ENCODE results near the gene PHLPP1.
A peak's percentile ranks its signal among the peaks of the same experiment; 100 is the strongest.

The PHLPP1 gene

DNA sequence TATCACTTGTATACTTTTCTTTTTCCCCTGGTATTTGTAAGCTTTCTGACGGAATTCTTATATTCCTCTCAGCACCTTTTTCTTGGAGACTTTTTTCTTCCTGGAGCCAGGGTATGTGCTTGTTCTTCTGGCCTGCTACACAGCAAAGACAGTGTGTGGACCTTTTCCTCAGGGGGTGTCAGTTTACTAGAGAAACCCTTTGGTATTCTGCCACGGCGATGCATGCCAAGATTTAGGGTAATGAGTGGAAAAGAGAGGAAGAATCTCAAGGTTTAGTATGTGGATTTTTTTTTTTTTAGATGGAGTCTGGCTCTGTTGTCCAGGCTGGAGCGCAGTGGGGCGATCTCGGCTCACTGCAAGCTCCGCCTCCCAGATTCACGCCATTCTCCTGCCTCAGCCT is 152.2 kb downstream of the PHLPP1 start:
- Histone ChIP-seq H3K4me3 (no peak overlapping the region), H3K27me3 (no peaks in the 10 kb centered on the region), H3K36me3 (no peaks in the 10 kb centered on the region), H3K4me1 (peaks cover 0 to 35% (median 6%) of the 10 kb centered on the region in 4 donors), H3K9me3 (no peaks in the 10 kb centered on the region), H3K27ac (no peak overlapping the region)
- TF ChIP-seq, protein P1, sequence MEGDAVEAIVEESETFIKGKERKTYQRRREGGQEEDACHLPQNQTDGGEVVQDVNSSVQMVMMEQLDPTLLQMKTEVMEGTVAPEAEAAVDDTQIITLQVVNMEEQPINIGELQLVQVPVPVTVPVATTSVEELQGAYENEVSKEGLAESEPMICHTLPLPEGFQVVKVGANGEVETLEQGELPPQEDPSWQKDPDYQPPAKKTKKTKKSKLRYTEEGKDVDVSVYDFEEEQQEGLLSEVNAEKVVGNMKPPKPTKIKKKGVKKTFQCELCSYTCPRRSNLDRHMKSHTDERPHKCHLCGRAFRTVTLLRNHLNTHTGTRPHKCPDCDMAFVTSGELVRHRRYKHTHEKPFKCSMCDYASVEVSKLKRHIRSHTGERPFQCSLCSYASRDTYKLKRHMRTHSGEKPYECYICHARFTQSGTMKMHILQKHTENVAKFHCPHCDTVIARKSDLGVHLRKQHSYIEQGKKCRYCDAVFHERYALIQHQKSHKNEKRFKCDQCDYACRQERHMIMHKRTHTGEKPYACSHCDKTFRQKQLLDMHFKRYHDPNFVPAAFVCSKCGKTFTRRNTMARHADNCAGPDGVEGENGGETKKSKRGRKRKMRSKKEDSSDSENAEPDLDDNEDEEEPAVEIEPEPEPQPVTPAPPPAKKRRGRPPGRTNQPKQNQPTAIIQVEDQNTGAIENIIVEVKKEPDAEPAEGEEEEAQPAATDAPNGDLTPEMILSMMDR (IDR thresholded peaks at IDR 0.05): no peak
- intact Hi-C loops (cut with DNase I; ENCODE audit: low total_unique reads): no loop called here
- DNase-seq: no peak

GRCh38 chr18:62868645-62869044 is 153.3 kb downstream of the PHLPP1 start:
- intact Hi-C loops (cut with DNase I; ENCODE audit: low total_unique reads): no loop called here

GRCh38 chr18:62870643-62871042 is 155.3 kb downstream of the PHLPP1 start:
- no peaks in the 10 kb centered on the region for H3K27me3 ChIP-seq
- no peaks in the 10 kb centered on the region for H3K36me3 ChIP-seq
- no peaks in the 10 kb centered on the region for H3K9me3 ChIP-seq
- no peak overlapping the region for H3K4me3 ChIP-seq
- TF ChIP-seq, protein P1 (IDR thresholded peaks at IDR 0.05): no peak
- peaks cover 0 to 29% (median 6%) of the 10 kb centered on the region in 4 donors for H3K4me1 ChIP-seq
- DNase-seq: no peak
- peak overlapping the region in 1 of 2 donors; percentile 59 for H3K27ac ChIP-seq
- intact Hi-C loops (cut with DNase I; ENCODE audit: low total_unique reads): no loop called here

More at GRCh38 chr18:62868645-62869044, 153.3 kb downstream of the PHLPP1 start:
- H3K9me3 ChIP-seq: no peaks in the 10 kb centered on the region
- H3K4me3 ChIP-seq: no peak overlapping the region
- H3K4me1 ChIP-seq: peaks cover 0 to 29% (median 6%) of the 10 kb centered on the region in 4 donors
- peak overlapping the region; percentile 31 to 59 for H3K27ac ChIP-seq
- no peak for DNase-seq
- H3K27me3 ChIP-seq: no peaks in the 10 kb centered on the region
- TF ChIP-seq, protein P1 (IDR thresholded peaks at IDR 0.05): no peak
- H3K36me3 ChIP-seq: no peaks in the 10 kb centered on the region

DNA sequence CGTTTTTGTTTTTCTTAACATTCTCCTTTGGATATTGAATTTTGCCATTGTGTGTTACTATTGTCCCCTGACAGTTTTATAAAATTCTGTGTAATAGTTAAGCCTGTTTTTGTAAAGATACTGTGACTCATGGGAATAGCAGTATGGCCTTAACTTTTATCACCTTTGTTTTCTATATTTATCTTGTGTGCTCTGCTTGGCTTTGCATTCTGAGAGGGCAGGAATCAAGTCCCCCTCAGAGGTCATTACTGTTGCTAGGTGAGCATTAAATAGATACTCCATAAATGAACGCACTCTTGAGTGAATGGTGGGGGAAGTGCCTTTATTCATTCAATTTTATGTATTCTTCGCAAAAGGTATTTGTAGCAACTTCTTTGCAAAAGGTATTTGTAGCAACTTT is 160.0 kb downstream of the PHLPP1 start:
- no peak for DNase-seq
- Histone ChIP-seq H3K27ac (no peak overlapping the region), H3K4me1 (peaks cover 0 to 34% (median 9%) of the 10 kb centered on the region in 4 donors), H3K27me3 (no peaks in the 10 kb centered on the region), H3K9me3 (no peaks in the 10 kb centered on the region), H3K4me3 (no peak overlapping the region), H3K36me3 (no peaks in the 10 kb centered on the region)
- TF ChIP-seq, protein P1 (IDR thresholded peaks at IDR 0.05): no peak
- intact Hi-C loops (cut with DNase I; ENCODE audit: low total_unique reads): loop anchor here (5.0 kb wide), 1 partner anchor 158 kb away; the partner anchor contains the start of gene PHLPP1

GRCh38 chr18:62876111-62876510 is 160.8 kb downstream of the PHLPP1 start:
- no peak overlapping the region for H3K4me3 ChIP-seq
- intact Hi-C loops (cut with DNase I; ENCODE audit: low total_unique reads): loop anchor here (5.0 kb wide), 1 partner anchor 159 kb away; the partner anchor contains the start of gene PHLPP1
- no peaks in the 10 kb centered on the region for H3K9me3 ChIP-seq
- TF ChIP-seq, protein P1 (IDR thresholded peaks at IDR 0.05): no peak
- peaks cover 0 to 30% (median 10%) of the 10 kb centered on the region in 4 donors for H3K4me1 ChIP-seq
- no peaks in the 10 kb centered on the region for H3K36me3 ChIP-seq
- no peaks in the 10 kb centered on the region for H3K27me3 ChIP-seq
- H3K27ac ChIP-seq: no peak overlapping the region
- DNase-seq: no peak
